GM18870 (cell line): ENCODE results near the gene ANKRD44.
"Not testable (repeated sequence)": the region's sequence is repeated elsewhere in the genome, so short reads cannot be mapped to it uniquely, and the experiment has no call there.

Experiments used
- ATAC-seq: cut with Tn5 transposase; IDR thresholded peaks from one replicate; pipeline ENCODE4 v1.9.1; 2021; ENCODE audit warnings: moderate library complexity; ENCODE audit not compliant: unreplicated experiment

ANKRD44 gene

DNA sequence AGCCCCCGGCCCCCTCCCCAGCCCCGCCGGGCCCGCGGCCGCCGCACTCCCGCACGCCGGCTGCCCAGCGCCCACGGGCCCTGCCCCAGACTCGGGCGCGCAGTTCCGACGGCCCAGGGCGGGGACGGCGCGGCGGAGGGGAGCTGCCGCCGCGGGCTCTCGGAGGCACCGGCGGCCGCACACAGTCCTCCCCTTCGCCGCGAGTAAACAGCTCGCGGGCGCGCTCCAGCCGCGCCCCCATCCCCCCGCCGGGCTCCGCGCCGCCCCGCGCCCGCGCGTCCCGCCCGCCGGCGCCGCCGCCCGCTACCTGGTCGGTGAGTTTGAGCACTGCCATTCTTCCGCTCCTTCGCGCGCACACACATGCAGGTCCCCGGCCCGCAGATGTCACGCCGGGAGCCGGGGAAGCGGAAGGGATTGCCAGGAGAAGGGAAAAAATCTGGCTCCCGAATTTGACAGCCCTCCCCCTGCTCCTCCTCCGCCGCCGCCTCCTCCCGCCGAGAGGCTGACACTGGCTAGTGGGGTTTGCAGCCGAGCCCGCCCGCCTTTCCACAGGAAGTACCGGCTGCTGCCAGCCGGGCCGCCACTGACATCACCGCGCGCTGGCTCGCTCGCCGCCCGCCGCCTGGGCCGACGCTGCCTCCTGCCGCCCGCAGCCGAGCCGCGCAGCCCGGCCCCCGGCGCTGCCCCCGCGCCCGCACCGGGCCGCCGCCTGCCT lies at the start of gene ANKRD44:
Gene ANKRD44, minus strand, starts transcription at position 510 of the 715 bp plus-strand sequence. Its CDS starts 176 bp downstream, at position 334.
- ATAC-seq, result peak; percentile 36

GRCh38 chr2:197359859-197360258 lies 49.3 kb upstream of the ANKRD44 start:
- no peak for ATAC-seq

GRCh38 chr2:197358931-197359330 lies 48.4 kb upstream of the ANKRD44 start:
- ATAC-seq, result no peak

GRCh38 chr2:197357986-197358385 lies 47.4 kb upstream of the ANKRD44 start:
- no peak for ATAC-seq

DNA sequence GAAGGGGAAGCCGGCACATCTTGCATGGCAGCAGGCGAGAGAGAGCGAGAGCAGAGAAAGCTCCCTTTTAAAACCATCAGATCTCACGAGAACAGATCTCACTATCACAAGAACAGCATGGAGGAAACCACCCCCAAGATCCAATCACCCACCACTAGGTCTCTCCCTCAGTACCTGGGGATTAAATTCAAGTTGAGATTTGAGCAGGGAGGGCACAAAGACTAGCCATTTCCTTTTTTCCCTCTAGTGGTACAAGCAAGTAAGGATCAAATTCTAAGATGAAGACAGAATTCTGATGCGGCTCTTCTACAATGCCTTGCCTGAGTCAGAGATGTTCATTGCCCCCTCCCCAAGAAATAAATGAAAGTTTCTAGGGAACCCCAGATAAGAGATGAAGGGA lies 45.6 kb upstream of the ANKRD44 start:
- no peak for ATAC-seq

GRCh38 chr2:197354169-197354558 lies 43.6 kb upstream of the ANKRD44 start:
- no peak for ATAC-seq

GRCh38 chr2:197353393-197354168 lies 43.0 kb upstream of the ANKRD44 start:
- ATAC-seq, result no peak

DNA sequence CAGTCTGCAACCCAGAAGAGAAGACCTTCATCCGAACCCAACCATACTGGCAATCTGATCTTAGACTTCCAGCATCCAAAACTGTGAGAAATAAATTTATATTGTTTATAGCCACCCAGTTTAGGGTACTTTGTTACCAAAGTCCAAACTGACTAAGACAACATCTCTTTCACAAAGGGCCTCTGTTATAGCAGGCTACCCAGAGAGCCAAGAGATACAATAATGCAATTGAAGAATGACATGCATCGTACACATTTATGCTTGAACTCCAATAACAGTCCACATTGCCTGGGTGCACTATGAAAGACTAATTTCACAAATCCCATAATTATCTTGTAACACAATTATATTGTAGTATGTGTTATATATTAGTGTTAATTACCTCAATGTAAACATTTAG lies 39.1 kb upstream of the ANKRD44 start:
- no peak for ATAC-seq

- no peak for ATAC-seq
Observed at GRCh38 chr2:197348721-197349360, 38.3 kb upstream of the ANKRD44 start.

DNA sequence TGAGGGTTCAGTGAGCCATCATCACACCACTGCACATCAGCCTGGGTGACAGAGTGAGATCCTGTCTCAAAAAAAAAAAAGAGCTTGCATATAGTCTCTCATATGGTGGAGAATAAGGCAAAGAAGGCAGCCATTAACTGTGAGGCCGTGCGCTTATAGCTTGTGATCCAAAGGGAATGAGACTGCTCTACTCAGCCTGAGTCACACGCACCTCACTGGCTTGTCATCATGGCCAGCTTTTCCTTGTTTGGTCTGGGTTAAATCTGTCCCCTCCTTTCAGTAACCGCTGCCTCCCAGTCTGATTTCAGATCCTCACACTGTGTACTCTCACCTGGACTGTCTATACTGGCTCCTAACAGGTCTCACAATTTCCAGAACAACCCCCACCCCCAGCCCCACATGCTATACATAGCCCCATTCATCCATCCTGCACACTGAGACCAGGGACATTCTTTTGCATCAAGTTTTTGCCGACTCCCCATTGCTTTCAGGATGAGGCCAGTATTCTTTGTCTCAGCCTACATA lies 35.3 kb upstream of the ANKRD44 start:
- ATAC-seq, result no peak

DNA sequence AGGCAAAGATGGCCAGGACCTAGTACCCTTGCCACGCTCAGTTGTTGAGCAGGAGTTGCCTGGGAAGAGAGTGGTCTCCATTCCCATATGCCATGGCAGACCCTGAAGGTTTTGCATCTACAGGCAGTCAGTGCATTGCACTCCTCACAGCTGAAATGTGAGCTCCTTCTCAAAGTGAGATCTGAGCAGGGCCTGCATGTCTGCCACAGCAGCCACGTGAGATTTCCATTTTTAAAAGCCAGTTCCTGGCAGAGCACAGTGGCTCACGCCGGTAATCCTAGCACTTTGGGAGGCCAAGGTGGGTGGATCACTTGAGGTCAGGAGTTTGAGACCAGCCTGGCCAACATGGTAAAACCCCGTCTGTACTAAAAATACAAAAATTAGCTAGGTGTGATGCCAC lies 33.4 kb upstream of the ANKRD44 start:
- ATAC-seq, result not testable (repeated sequence)

- ATAC-seq, result no peak
Observed at GRCh38 chr2:197340591-197340990, 30.0 kb upstream of the ANKRD44 start.

- no peak for ATAC-seq
Observed at GRCh38 chr2:197339496-197340220, 29.1 kb upstream of the ANKRD44 start.

- no peak for ATAC-seq
Observed at GRCh38 chr2:197339016-197339415, 28.4 kb upstream of the ANKRD44 start.

- no peak for ATAC-seq
Observed at GRCh38 chr2:197332641-197333040, 22.1 kb upstream of the ANKRD44 start.

GRCh38 chr2:197328461-197328860 lies 17.9 kb upstream of the ANKRD44 start:
- ATAC-seq, result no peak

DNA sequence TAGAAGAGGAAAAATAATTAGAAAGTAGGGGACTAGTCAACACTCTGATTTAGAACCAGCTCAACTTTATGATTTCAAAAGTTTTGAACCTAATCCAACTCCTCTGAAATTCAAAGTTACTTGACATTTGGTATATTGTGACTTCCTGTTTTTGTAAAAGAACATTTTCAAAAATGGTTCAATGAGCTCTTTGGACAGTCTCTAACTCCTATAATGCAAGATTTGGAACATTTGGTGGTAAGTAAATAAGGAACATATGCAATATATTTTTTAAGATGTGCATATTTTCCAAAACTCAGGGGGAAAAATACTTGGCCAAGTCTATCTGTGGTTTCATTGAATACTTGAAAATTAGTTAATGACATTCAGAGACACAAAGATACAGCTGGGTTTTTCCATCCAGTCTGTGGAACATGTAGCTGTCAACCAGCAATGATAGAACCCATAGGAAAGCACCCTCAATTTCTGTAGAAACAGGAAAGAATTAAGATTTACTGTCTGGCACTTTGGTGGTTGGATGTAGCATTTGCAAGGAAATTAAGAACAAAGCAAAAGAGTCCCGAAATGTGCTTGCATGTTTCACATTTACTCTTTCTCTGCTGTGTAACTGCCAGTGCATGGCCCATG lies 17.0 kb upstream of the ANKRD44 start:
- ATAC-seq, result no peak

- ATAC-seq, result no peak
Observed at GRCh38 chr2:197327073-197327471, 16.5 kb upstream of the ANKRD44 start.

DNA sequence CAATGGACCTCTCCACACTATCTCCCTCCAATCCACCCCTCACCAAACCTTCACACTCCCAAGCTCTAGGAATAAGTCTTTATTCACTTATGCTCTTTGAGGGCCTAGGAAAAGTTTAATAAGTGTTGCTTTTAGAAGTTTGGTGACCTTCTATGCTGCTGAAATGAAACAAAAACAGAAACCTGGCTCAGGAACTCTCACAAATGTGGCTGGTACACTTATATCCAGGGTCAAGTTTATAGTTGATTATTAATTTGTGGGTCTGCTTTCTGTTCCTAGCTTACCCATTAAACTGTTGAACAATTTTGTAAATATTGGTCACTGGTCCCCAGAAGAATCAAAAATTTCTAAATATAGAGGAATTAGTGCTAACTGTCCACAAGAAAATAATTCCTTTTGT lies 14.2 kb upstream of the ANKRD44 start:
- ATAC-seq, result peak; percentile 90
